Spleen (tissue), 11 donors: Measurements from ENCODE around the gene CCNL2. TPM values are rescaled to one million over a fixed set of nuclear protein-coding genes. Genes with fewer than 3 reads are reported as not detected.
"Not testable (repeated sequence)": the region's sequence is repeated elsewhere in the genome, so short reads cannot be mapped to it uniquely, and the experiment has no call there.

Experiments used
- DNase-seq: peaks from one replicate; pipeline ENCODE4 v3.0.0-alpha.2; 2020
- H3K27ac ChIP-seq, 8 donors: fragments of 200-600 bp; sonication (generic) in 7 of 8; 1 replicate in 4 of 8; 2 replicates in 4 of 8; pipeline versions ENCODE4 v1.5.0 to v1.8.0; 2016 to 2021; ENCODE audit warnings: inconsistent platforms in 4 of 8, mild to moderate bottlenecking in 4 of 8, moderate library complexity in 1 of 8
- H3K27me3 ChIP-seq, 7 donors: fragments of 200-600 bp; sonication (generic) in 6 of 7; replicated peaks in 1 of 7; 1 replicate in 4 of 7; 2 replicates in 3 of 7; pipeline versions ENCODE4 v1.5.0 to v1.8.0; 2016 to 2021; ENCODE audit warnings: inconsistent platforms in 3 of 7, mild to moderate bottlenecking in 1 of 7
- H3K36me3 ChIP-seq, 6 donors: fragments of 200-600 bp; sonication (generic) in 5 of 6; 1 replicate in 4 of 6; 2 replicates in 2 of 6; pipeline versions ENCODE4 v1.5.0 to v1.8.0; 2016 to 2021; ENCODE audit warnings: inconsistent platforms in 2 of 6
- H3K4me1 ChIP-seq, 6 donors: fragments of 200-600 bp; sonication (generic) in 5 of 6; 1 replicate in 3 of 6; 2 replicates in 3 of 6; pipeline versions ENCODE4 v1.5.0 to v1.8.0; 2016 to 2021; ENCODE audit warnings: inconsistent platforms in 3 of 6
- H3K4me3 ChIP-seq, 8 donors: fragments of 200-600 bp; sonication (generic) in 7 of 8; 1 replicate in 4 of 8; 2 replicates in 4 of 8; pipeline versions ENCODE4 v1.5.0 to v1.8.0; 2016 to 2021; ENCODE audit warnings: inconsistent platforms in 4 of 8, mild to moderate bottlenecking in 4 of 8, moderate library complexity in 2 of 8
- H3K9me3 ChIP-seq, 8 donors: fragments of 200-600 bp; sonication (generic) in 7 of 8; 1 replicate in 4 of 8; 2 replicates in 4 of 8; pipeline versions ENCODE4 v1.5.0 to v1.8.0; 2016 to 2021; ENCODE audit warnings: inconsistent platforms in 4 of 8
- POLR2A ChIP-seq, 3 donors: fragments of 450-650 bp; IDR thresholded peaks; one replicate each; pipeline ENCODE4 v1.5.1; 2017; ENCODE audit warnings: antibody characterized with exemption in 3 of 3, mild to moderate bottlenecking in 1 of 3
- POLR2AphosphoS5 ChIP-seq, 3 donors: sonication (generic); formaldehyde crosslinking; IDR thresholded peaks; one replicate each; pipeline ENCODE4 v1.5.1; 2017; ENCODE audit warnings: antibody characterized with exemption in 3 of 3
- WGBS, 5 donors: extraction: QIAGEN DNeasy Blood & Tissue Kit in 3 of 5; methylation state at CpG; one replicate each; pipeline versions ENCODE4 v1.1.5 to v1.1.7; 2013 to 2018; 5-methylcytosine and 5-hydroxymethylcytosine counted together
- intact Hi-C: fragments of 100-400 bp; cut with DNase I; formaldehyde crosslinking; loops from one replicate; pipeline ENCODE4 v1.15.0; 2023; ENCODE audit warnings: low total_unique reads
- polyA plus RNA-seq, 3 donors: library from polyadenylated mRNA; stranded (reverse); fragments of 200-250 nt; gene quantifications; one replicate each; pipeline ENCODE4 v1.2.1, GENCODE V29; 2013
- total RNA-seq, 7 donors: library from RNA; depleted of rRNA in 3 of 7; stranded (reverse); fragments of >200 nt in 3 of 7; fragmentation: NEBNext Ultra II Directional in 4 of 7; extraction: Animal tissue kit (Norgen Biotek cat#: 25700) in 4 of 7; gene quantifications; one replicate each; pipeline versions ENCODE4 v1.1.0 to v1.2.1, GENCODE V29; 2016 to 2021
- TF ChIP-seq, protein P1 (sequence below), 11 experiments: fragments of 200-600 bp in 7 of 11; fragments of 450-650 bp in 4 of 11; sonication (generic) in 4 of 11; IDR thresholded peaks in 8 of 11; conservative IDR thresholded peaks in 3 of 11; 1 replicate in 7 of 11; 2 replicates in 4 of 11; pipeline versions ENCODE4 v1.4.0 to v1.8.0; 2016 to 2021; ENCODE audit warnings: antibody characterized with exemption in 11 of 11, inconsistent platforms in 4 of 11, mild to moderate bottlenecking in 1 of 11
- donor health status: healthy with polysubstance abuse.
- donor health status: DM: no; HTN: no; CAD: no; lungs with moderate emphysema.
- donor health status: DM: no; HTN: no; CAD: no.
- donor health status: Bipolar disorder and iron deficiency.
- donor health status: healthy.
- donor health status: DM: no; HTN: no; CAD: no.
- donor health status: DM: yes; HTN: yes; CAD: no.

The CCNL2 gene
- total and polyA plus RNA-seq, 10 donors = 111 to 299 (median 204) TPM

GRCh38 chr1:1406101-1406820 is 7.1 kb upstream of the CCNL2 start:
- WGBS, 5 donors = 39 to 43% (median 41%) methylated on average over 43 of the region's 43 CpGs
- peak; percentile 83 for DNase-seq
- peaks cover 20 to 81% (median 60%) of the 10 kb centered on the region in 6 donors for H3K4me1 ChIP-seq
- no peaks in the 10 kb centered on the region for H3K9me3 ChIP-seq
- H3K4me3 ChIP-seq = peak overlapping the region; percentile 76 to 100 (median 100)
- H3K36me3 ChIP-seq = peaks cover 0 to 61% (median 45%) of the 10 kb centered on the region in 6 donors
- no peaks in the 10 kb centered on the region for H3K27me3 ChIP-seq
- TF ChIP-seq, protein P1, sequence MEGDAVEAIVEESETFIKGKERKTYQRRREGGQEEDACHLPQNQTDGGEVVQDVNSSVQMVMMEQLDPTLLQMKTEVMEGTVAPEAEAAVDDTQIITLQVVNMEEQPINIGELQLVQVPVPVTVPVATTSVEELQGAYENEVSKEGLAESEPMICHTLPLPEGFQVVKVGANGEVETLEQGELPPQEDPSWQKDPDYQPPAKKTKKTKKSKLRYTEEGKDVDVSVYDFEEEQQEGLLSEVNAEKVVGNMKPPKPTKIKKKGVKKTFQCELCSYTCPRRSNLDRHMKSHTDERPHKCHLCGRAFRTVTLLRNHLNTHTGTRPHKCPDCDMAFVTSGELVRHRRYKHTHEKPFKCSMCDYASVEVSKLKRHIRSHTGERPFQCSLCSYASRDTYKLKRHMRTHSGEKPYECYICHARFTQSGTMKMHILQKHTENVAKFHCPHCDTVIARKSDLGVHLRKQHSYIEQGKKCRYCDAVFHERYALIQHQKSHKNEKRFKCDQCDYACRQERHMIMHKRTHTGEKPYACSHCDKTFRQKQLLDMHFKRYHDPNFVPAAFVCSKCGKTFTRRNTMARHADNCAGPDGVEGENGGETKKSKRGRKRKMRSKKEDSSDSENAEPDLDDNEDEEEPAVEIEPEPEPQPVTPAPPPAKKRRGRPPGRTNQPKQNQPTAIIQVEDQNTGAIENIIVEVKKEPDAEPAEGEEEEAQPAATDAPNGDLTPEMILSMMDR (IDR thresholded peaks at IDR 0.05 in 8 of 11, conservative IDR thresholded peaks at IDR 0.05 in 3 of 11) = no peak
- peak overlapping the region; percentile 85 to 94 (median 90) for H3K27ac ChIP-seq
- intact Hi-C loops = no loop called here

GRCh38 chr1:1403653-1404052 is 4.5 kb upstream of the CCNL2 start:
- intact Hi-C loops = no loop called here
- Histone ChIP-seq H3K36me3 (peaks cover 0 to 61% (median 51%) of the 10 kb centered on the region in 6 donors), H3K4me1 (peaks cover 27 to 89% (median 67%) of the 10 kb centered on the region in 6 donors), H3K27ac (peak overlapping the region in 2 of 8 donors; percentile 1 to 28), H3K9me3 (no peaks in the 10 kb centered on the region), H3K27me3 (no peaks in the 10 kb centered on the region), H3K4me3 (no peak overlapping the region)
- TF ChIP-seq, protein P1 (IDR thresholded peaks at IDR 0.05 in 8 of 11, conservative IDR thresholded peaks at IDR 0.05 in 3 of 11) = no peak
- TF ChIP-seq POLR2A (IDR thresholded peaks at IDR 0.05) (no peak), POLR2AphosphoS5 (IDR thresholded peaks at IDR 0.05) (peak in 1 of 3 donors; percentile 17)
- DNase-seq = no peak
- 75 to 90% (median 80%) methylated on average over 7 of the region's 7 CpGs for WGBS, 5 donors

GRCh38 chr1:1402901-1403392 is 3.8 kb upstream of the CCNL2 start:
- Histone ChIP-seq H3K36me3 (peaks cover 0 to 64% (median 52%) of the 10 kb centered on the region in 6 donors), H3K27ac (peak overlapping the region in 2 of 8 donors; percentile 1 to 28), H3K4me1 (peaks cover 24 to 89% (median 67%) of the 10 kb centered on the region in 6 donors)
- WGBS, 5 donors = 84 to 92% (median 90%) methylated on average over 9 of the region's 9 CpGs
- H3K27me3 ChIP-seq, H3K4me3 ChIP-seq, H3K9me3 ChIP-seq, DNase-seq, intact Hi-C loops: not testable (repeated sequence)

- peaks cover 0 to 71% (median 58%) of the 10 kb centered on the region in 6 donors for H3K36me3 ChIP-seq
Measured at GRCh38 chr1:1402072-1402900, 3.2 kb upstream of the CCNL2 start.

More at GRCh38 chr1:1402072-1402900, 3.2 kb upstream of the CCNL2 start:
- H3K27me3 ChIP-seq = no peaks in the 10 kb centered on the region
- TF ChIP-seq POLR2AphosphoS5 (IDR thresholded peaks at IDR 0.05) (peak in 2 of 3 donors; percentile 19 to 50), POLR2A (IDR thresholded peaks at IDR 0.05) (no peak)
- TF ChIP-seq, protein P1 (IDR thresholded peaks at IDR 0.05 in 8 of 11, conservative IDR thresholded peaks at IDR 0.05 in 3 of 11) = peak in 4 of 11 experiments; percentile 13 to 32 (median 24)
- peaks cover 29 to 90% (median 69%) of the 10 kb centered on the region in 6 donors for H3K4me1 ChIP-seq
- H3K9me3 ChIP-seq = no peaks in the 10 kb centered on the region
- peak overlapping the region in 1 of 8 donors; percentile 4 for H3K27ac ChIP-seq
- H3K4me3 ChIP-seq = no peak overlapping the region
- intact Hi-C loops = no loop called here
- 75 to 90% (median 82%) methylated on average over 20 of the region's 20 CpGs for WGBS, 5 donors
- no peak for DNase-seq
